Ramos (cell line): ENCODE measurements around the gene FOLR1.

Source experiments
- in situ Hi-C: fragments of 300-500 bp; cut with MboI; formaldehyde crosslinking; loops from one replicate; pipeline ENCODE4 v1.14.3; 2022; ENCODE audit warnings: low sequenced_read_pairs; ENCODE audit not compliant: unreplicated experiment

FOLR1 gene

GRCh38 chr11:72222907-72223614 lies 31.1 kb downstream of the FOLR1 start:
- in situ Hi-C loops, result no loop called here

- in situ Hi-C loops, result no loop called here
Measured at GRCh38 chr11:72223615-72224563, 31.9 kb downstream of the FOLR1 start.

GRCh38 chr11:72224564-72225410 lies 32.8 kb downstream of the FOLR1 start, which contains the start of gene INPPL1:
INPPL1 (plus strand) TSS chr11:72224767; CDS start chr11:72224985, 218 bp downstream.
- in situ Hi-C loops, result no loop called here

DNA sequence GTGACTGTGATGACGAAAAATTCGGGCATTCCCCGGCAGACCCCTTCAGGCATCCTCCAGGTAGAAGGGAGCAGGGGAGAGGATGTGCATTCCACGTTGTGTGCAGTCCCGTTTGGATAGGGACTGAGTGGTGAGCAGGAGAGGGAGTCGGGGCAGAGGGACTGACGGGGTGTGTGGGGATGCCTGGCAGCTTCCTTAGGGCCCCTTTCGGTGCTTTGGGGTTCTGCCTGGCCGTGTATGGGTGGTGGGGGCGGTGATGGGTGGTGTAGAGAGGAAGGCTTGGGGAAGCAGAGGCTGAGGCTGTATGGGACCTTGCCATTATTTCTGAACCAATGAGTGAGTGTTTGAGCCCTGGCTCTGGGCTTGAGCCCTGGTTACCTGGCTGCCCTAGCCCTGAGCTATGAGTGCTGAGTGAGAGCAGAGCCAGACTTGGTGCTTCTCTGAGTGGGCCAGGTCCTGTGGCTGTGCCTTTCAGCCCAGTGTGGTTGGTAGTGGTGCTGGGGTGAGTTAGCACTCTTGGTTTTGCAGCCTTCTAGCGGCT lies 33.5 kb downstream of the FOLR1 start:
- in situ Hi-C loops, result no loop called here

DNA sequence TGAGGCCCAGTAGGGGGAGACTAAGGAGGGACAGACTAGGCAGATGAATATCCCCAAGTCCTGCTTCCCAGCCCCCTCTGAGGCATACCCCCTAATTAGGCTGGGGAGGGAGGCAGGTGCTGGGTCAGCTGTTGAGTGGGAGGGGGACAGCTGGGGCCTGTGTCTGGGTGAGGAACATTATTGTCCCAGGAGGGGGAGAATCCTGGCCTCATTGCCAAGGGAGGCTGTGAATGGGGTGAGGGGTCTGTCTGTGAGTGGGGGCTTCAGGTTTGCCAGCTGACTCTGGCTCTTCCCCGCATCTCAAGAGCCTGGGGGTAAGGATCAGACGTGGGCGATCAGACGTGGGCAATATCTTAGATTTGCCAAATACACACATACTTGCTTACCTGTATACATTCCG lies 34.8 kb downstream of the FOLR1 start:
- in situ Hi-C loops, result no loop called here

- in situ Hi-C loops, result no loop called here
Measured at GRCh38 chr11:72227316-72228228, 35.6 kb downstream of the FOLR1 start.

GRCh38 chr11:72228229-72228843 lies 36.4 kb downstream of the FOLR1 start:
- in situ Hi-C loops, result no loop called here

- in situ Hi-C loops, result no loop called here
Measured at GRCh38 chr11:72228844-72229231, 36.9 kb downstream of the FOLR1 start.

- in situ Hi-C loops, result no loop called here
Measured at GRCh38 chr11:72229336-72229924, 37.5 kb downstream of the FOLR1 start.

GRCh38 chr11:72229925-72230763 lies 38.2 kb downstream of the FOLR1 start:
- in situ Hi-C loops, result no loop called here

DNA sequence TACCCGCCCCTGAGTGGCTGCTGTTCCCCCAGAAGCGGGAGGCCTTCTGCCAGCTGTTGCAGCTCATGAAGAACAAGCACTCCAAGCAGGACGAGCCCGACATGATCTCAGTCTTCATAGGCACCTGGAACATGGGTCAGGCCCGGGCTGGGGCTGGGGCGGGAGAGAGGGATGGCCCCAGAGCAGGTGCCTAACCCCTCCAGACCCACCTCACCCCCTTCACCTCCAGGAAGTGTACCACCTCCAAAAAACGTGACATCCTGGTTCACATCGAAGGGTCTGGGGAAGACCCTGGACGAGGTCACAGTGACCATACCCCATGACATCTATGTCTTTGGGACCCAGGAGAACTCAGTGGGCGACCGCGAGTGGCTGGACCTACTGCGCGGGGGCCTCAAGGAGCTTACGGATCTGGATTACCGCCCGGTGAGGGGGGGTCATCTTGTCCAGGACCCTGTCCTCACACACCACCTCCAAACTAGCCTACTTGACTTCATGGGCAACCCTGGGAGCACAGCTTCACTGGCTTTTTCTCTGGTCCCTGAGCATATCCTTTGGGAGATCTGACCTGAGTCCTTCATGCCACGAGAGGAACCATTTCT lies 38.9 kb downstream of the FOLR1 start:
- in situ Hi-C loops, result no loop called here

GRCh38 chr11:72231396-72232259 lies 39.7 kb downstream of the FOLR1 start:
- in situ Hi-C loops, result no loop called here

GRCh38 chr11:72232260-72233055 lies 40.5 kb downstream of the FOLR1 start:
- in situ Hi-C loops, result no loop called here

DNA sequence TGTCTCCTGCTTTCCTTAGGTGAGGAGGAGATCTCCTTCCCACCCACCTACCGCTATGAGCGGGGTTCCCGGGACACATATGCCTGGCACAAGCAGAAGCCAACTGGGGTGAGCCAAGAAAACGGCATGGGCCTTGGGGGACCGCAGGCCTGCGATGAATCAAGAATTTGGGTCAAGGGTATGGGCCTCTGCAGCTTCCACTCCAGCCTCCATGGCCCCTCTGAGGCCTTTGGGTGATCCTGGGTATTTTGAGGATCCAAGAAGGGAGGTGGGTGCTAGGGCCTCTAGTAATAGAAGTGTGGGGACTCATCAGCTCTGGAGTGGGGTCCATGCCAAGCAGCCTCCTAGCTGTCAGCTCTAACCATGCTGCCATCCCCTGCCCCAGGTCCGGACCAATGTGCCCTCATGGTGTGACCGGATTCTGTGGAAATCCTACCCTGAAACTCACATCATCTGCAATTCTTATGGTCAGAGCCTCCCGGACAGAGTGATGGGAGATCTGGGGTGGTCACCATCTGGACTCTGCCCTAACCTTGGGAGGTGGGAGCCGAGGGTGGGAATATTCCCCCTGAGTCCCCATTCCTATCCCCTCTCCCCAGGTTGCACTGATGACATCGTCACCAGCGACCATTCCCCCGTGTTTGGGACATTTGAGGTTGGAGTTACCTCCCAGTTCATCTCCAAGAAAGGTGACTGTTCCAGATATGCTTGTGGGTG lies 41.3 kb downstream of the FOLR1 start:
- in situ Hi-C loops, result no loop called here
